ENCODE results near the gene ZNF827.

GRCh38 chr4:145895056-145895455 is 43.6 kb downstream of the ZNF827 start:
- TF ChIP-seq, protein P1, sequence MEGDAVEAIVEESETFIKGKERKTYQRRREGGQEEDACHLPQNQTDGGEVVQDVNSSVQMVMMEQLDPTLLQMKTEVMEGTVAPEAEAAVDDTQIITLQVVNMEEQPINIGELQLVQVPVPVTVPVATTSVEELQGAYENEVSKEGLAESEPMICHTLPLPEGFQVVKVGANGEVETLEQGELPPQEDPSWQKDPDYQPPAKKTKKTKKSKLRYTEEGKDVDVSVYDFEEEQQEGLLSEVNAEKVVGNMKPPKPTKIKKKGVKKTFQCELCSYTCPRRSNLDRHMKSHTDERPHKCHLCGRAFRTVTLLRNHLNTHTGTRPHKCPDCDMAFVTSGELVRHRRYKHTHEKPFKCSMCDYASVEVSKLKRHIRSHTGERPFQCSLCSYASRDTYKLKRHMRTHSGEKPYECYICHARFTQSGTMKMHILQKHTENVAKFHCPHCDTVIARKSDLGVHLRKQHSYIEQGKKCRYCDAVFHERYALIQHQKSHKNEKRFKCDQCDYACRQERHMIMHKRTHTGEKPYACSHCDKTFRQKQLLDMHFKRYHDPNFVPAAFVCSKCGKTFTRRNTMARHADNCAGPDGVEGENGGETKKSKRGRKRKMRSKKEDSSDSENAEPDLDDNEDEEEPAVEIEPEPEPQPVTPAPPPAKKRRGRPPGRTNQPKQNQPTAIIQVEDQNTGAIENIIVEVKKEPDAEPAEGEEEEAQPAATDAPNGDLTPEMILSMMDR (IDR thresholded peaks at IDR 0.05): no peak
- no peak for TF ChIP-seq POLR2A (IDR thresholded peaks at IDR 0.05)
